ENCODE measurements around the gene TBC1D1. TPM values are rescaled to one million over a fixed set of nuclear protein-coding genes. Genes with fewer than 3 reads are reported as not detected.

Gene TBC1D1
- polyA plus RNA-seq, 3 donors = 23.3 to 70.0 (median 31.5) TPM

GRCh38 chr4:38145741-38146140 lies 254.9 kb downstream of the TBC1D1 start:
- no peaks in the 10 kb centered on the region for H3K9me3 ChIP-seq (replicated peaks in 1 of 2; ENCODE audit: control insufficient read depth in 1 of 2, insufficient read depth in 1 of 2, low read length in 2 of 2)
- peaks cover 4 to 21% of the 10 kb centered on the region in 2 donors for H3K36me3 ChIP-seq (replicated peaks in 1 of 2; ENCODE audit: control insufficient read depth in 1 of 2, insufficient read depth in 2 of 2, low read length in 2 of 2)
- Mint-ChIP-seq H3K4me3 (no peak overlapping the region), H3K9me3 (peaks cover 0 to 2% (median 0%) of the 10 kb centered on the region in 7 donors), H3K27ac (no peak overlapping the region), H3K36me3 (peaks cover 13 to 21% of the 10 kb centered on the region in 2 donors), H3K27me3 (ENCODE audit: low read depth in 3 of 3) (peaks cover 0 to 2% (median 2%) of the 10 kb centered on the region in 3 donors), H3K4me1 (no peaks in the 10 kb centered on the region)
- no peaks in the 10 kb centered on the region for H3K79me2 ChIP-seq (ENCODE audit: insufficient read depth, low read length)
- no peak for TF ChIP-seq CTCF (IDR thresholded peaks at IDR 0.05)
- no peak overlapping the region for H3K4me3 ChIP-seq (replicated peaks in 1 of 3; ENCODE audit: low read depth in 2 of 3, low read length in 3 of 3)
- H3K9ac ChIP-seq (ENCODE audit: insufficient read depth, low read length, poor library complexity, severe bottlenecking) = no peak overlapping the region
- H4K20me1 ChIP-seq (ENCODE audit: insufficient read depth, low read length) = no peaks in the 10 kb centered on the region
- H2AFZ ChIP-seq (ENCODE audit: insufficient read depth, low read depth, low read length, poor library complexity, severe bottlenecking) = no peak overlapping the region
- H3K4me2 ChIP-seq (replicated peaks; ENCODE audit: extremely low read depth, low read length, poor library complexity, severe bottlenecking) = no peak overlapping the region
- no peaks in the 10 kb centered on the region for H3K27me3 ChIP-seq (ENCODE audit: control insufficient read depth in 2 of 2, insufficient read depth in 2 of 2, low read length in 2 of 2)
- WGBS (ENCODE audit: insufficient coverage) = 94% methylated on average over 3 of the region's 4 CpGs
- no peaks in the 10 kb centered on the region for H3K4me1 ChIP-seq (ENCODE audit: control insufficient read depth in 1 of 2, insufficient read depth in 2 of 2, low read length in 2 of 2)
- intact Hi-C loops (cut with micrococcal nuclease) = no loop called here
- DNase-seq = no peak
- H3K27ac ChIP-seq (ENCODE audit: low read depth in 1 of 2, low read length in 2 of 2) = no peak overlapping the region

GRCh38 chr4:38146383-38146782 lies 255.5 kb downstream of the TBC1D1 start:
- Mint-ChIP-seq H3K27ac (no peak overlapping the region), H3K36me3 (peaks cover 13 to 21% of the 10 kb centered on the region in 2 donors), H3K27me3 (ENCODE audit: low read depth in 3 of 3) (peaks cover 0 to 3% (median 2%) of the 10 kb centered on the region in 3 donors), H3K4me3 (no peak overlapping the region), H3K9me3 (peaks cover 0 to 2% (median 0%) of the 10 kb centered on the region in 7 donors), H3K4me1 (no peaks in the 10 kb centered on the region)
- no peak for TF ChIP-seq CTCF (IDR thresholded peaks at IDR 0.05)
- H3K79me2 ChIP-seq (ENCODE audit: insufficient read depth, low read length) = no peaks in the 10 kb centered on the region
- no peak overlapping the region for H3K4me3 ChIP-seq (replicated peaks in 1 of 3; ENCODE audit: low read depth in 2 of 3, low read length in 3 of 3)
- intact Hi-C loops (cut with micrococcal nuclease) = no loop called here
- no peak overlapping the region for H3K4me2 ChIP-seq (replicated peaks; ENCODE audit: extremely low read depth, low read length, poor library complexity, severe bottlenecking)
- no peaks in the 10 kb centered on the region for H3K27me3 ChIP-seq (ENCODE audit: control insufficient read depth in 2 of 2, insufficient read depth in 2 of 2, low read length in 2 of 2)
- no peak for DNase-seq
- peaks cover 4 to 18% of the 10 kb centered on the region in 2 donors for H3K36me3 ChIP-seq (replicated peaks in 1 of 2; ENCODE audit: control insufficient read depth in 1 of 2, insufficient read depth in 2 of 2, low read length in 2 of 2)
- WGBS (ENCODE audit: insufficient coverage) = no CpG with 5 or more reads among the region's 2 CpGs
- H3K9ac ChIP-seq (ENCODE audit: insufficient read depth, low read length, poor library complexity, severe bottlenecking) = no peak overlapping the region
- H3K4me1 ChIP-seq (ENCODE audit: control insufficient read depth in 1 of 2, insufficient read depth in 2 of 2, low read length in 2 of 2) = no peaks in the 10 kb centered on the region
- no peak overlapping the region for H3K27ac ChIP-seq (ENCODE audit: low read depth in 1 of 2, low read length in 2 of 2)
- no peaks in the 10 kb centered on the region for H4K20me1 ChIP-seq (ENCODE audit: insufficient read depth, low read length)
- no peaks in the 10 kb centered on the region for H3K9me3 ChIP-seq (replicated peaks in 1 of 2; ENCODE audit: control insufficient read depth in 1 of 2, insufficient read depth in 1 of 2, low read length in 2 of 2)
- H2AFZ ChIP-seq (ENCODE audit: insufficient read depth, low read depth, low read length, poor library complexity, severe bottlenecking) = no peak overlapping the region

Measured in CD14-positive monocyte (primary cell).